ENCODE results near the gene KRT38.

KRT38 gene

GRCh38 chr17:41440531-41441033 is at the start of gene KRT38:
TSS of gene KRT38 (minus strand) at chr17:41440983. CDS start at chr17:41440921, 62 bp downstream.
- TF ChIP-seq ZNF274 (IDR thresholded peaks at IDR 0.05; ENCODE audit: low read depth, low read length) = no peak
- no peak within 1 kb of the TSS for H3K4me3 ChIP-seq (ENCODE audit: low read length)

- TF ChIP-seq ZNF274 (IDR thresholded peaks at IDR 0.05; ENCODE audit: low read depth, low read length) = no peak
- H3K4me3 ChIP-seq (ENCODE audit: low read length) = no peak within 1 kb of the TSS
These were observed 48.7 kb upstream of the KRT38 start, which contains the start of gene KRT36 for GRCh38 chr17:41489531-41489930. TSS of gene KRT36 (minus strand) at chr17:41489910. CDS start at chr17:41489864, 46 bp downstream.

GRCh38 chr17:41486809-41487530 is 46.2 kb upstream of the KRT38 start:
- TF ChIP-seq ZNF274 (IDR thresholded peaks at IDR 0.05; ENCODE audit: low read depth, low read length) = no peak

GRCh38 chr17:41486316-41486715 is 45.5 kb upstream of the KRT38 start:
- H3K4me3 ChIP-seq (ENCODE audit: low read length) = no peak overlapping the region
- TF ChIP-seq ZNF274 (IDR thresholded peaks at IDR 0.05; ENCODE audit: low read depth, low read length) = no peak

More at GRCh38 chr17:41486809-41487530, 46.2 kb upstream of the KRT38 start:
- no peak overlapping the region for H3K4me3 ChIP-seq (ENCODE audit: low read length)

GRCh38 chr17:41484920-41485904 is 44.4 kb upstream of the KRT38 start:
- no peak overlapping the region for H3K4me3 ChIP-seq (ENCODE audit: low read length)

GRCh38 chr17:41483991-41484826 is 43.4 kb upstream of the KRT38 start:
- TF ChIP-seq ZNF274 (IDR thresholded peaks at IDR 0.05; ENCODE audit: low read depth, low read length) = no peak
- H3K4me3 ChIP-seq (ENCODE audit: low read length) = no peak overlapping the region

More at GRCh38 chr17:41484920-41485904, 44.4 kb upstream of the KRT38 start:
- TF ChIP-seq ZNF274 (IDR thresholded peaks at IDR 0.05; ENCODE audit: low read depth, low read length) = no peak

GRCh38 chr17:41483531-41483930 is 42.7 kb upstream of the KRT38 start:
- TF ChIP-seq ZNF274 (IDR thresholded peaks at IDR 0.05; ENCODE audit: low read depth, low read length) = no peak
- H3K4me3 ChIP-seq (ENCODE audit: low read length) = no peak overlapping the region

- no peak for TF ChIP-seq ZNF274 (IDR thresholded peaks at IDR 0.05; ENCODE audit: low read depth, low read length)
These were observed 40.3 kb upstream of the KRT38 start, which contains the start of gene KRT35 for GRCh38 chr17:41481036-41481435. TSS of gene KRT35 (minus strand) at chr17:41481151. CDS start at chr17:41481097, 54 bp downstream.

GRCh38 chr17:41480581-41480980 is 39.8 kb upstream of the KRT38 start:
- no peak overlapping the region for H3K4me3 ChIP-seq (ENCODE audit: low read length)
- no peak for TF ChIP-seq ZNF274 (IDR thresholded peaks at IDR 0.05; ENCODE audit: low read depth, low read length)

More at GRCh38 chr17:41481036-41481435, 40.3 kb upstream of the KRT38 start, which contains the start of gene KRT35:
- no peak within 1 kb of the TSS for H3K4me3 ChIP-seq (ENCODE audit: low read length)

GRCh38 chr17:41480136-41480535 is 39.4 kb upstream of the KRT38 start:
- TF ChIP-seq ZNF274 (IDR thresholded peaks at IDR 0.05; ENCODE audit: low read depth, low read length) = no peak

GRCh38 chr17:41478237-41478636 is 37.5 kb upstream of the KRT38 start:
- H3K4me3 ChIP-seq (ENCODE audit: low read length) = no peak overlapping the region
- TF ChIP-seq ZNF274 (IDR thresholded peaks at IDR 0.05; ENCODE audit: low read depth, low read length) = no peak

More at GRCh38 chr17:41480136-41480535, 39.4 kb upstream of the KRT38 start:
- no peak overlapping the region for H3K4me3 ChIP-seq (ENCODE audit: low read length)

- no peak for TF ChIP-seq ZNF274 (IDR thresholded peaks at IDR 0.05; ENCODE audit: low read depth, low read length)
These were observed 36.4 kb upstream of the KRT38 start for GRCh38 chr17:41476866-41477815.

More at GRCh38 chr17:41476866-41477815, 36.4 kb upstream of the KRT38 start:
- H3K4me3 ChIP-seq (ENCODE audit: low read length) = no peak overlapping the region

Measured in GM08714 (cell line).